ENCODE data around the gene TARM1.
"Not testable (repeated sequence)": the region's sequence is repeated elsewhere in the genome, so short reads cannot be mapped to it uniquely, and the experiment has no call there.

Gene TARM1

DNA sequence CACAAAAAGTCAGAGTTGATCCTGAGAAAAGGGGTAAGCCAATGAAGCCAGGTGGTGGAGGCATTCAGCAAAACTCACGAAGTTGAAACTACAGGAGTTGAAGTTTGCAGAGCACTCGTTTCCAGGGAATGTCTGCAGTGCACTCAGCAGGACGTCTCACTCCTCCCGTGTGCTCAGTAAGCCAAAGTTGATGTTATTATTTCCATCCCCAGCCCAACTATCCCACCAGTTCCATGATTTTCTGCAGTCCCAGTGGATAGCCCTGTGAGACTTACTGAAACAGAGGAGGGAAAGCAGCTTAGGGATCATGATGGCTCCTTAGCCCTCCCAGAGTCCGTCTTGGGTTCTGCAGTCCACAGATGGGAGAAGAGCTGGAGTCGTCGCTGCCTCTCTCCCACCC, at the start of gene TARM1:
Gene TARM1, minus strand, starts transcription at position 334 of the 400 bp plus-strand sequence. Its CDS starts 25 bp downstream, at position 309.
- DNase-seq: no peak

DNA sequence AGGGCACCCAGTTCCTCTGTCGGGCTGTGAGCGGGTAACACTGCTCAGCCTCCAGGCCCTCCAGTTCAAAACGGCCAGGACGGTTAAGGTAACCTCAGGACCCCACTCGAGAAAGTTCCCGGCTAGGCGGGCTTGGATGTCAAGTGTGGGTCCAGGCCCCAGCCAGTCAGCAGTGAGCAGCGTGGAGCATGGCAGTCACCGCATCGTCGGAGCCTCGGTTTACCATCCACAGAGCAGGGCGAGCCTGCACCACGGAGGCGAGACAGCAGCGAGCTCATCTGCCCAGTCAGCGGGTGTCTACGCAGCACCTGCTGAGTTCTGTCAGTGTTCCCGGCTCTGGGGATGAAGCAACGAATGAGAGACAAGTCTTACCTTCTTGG, 48.4 kb upstream of the TARM1 start:
- DNase-seq: no peak

DNA sequence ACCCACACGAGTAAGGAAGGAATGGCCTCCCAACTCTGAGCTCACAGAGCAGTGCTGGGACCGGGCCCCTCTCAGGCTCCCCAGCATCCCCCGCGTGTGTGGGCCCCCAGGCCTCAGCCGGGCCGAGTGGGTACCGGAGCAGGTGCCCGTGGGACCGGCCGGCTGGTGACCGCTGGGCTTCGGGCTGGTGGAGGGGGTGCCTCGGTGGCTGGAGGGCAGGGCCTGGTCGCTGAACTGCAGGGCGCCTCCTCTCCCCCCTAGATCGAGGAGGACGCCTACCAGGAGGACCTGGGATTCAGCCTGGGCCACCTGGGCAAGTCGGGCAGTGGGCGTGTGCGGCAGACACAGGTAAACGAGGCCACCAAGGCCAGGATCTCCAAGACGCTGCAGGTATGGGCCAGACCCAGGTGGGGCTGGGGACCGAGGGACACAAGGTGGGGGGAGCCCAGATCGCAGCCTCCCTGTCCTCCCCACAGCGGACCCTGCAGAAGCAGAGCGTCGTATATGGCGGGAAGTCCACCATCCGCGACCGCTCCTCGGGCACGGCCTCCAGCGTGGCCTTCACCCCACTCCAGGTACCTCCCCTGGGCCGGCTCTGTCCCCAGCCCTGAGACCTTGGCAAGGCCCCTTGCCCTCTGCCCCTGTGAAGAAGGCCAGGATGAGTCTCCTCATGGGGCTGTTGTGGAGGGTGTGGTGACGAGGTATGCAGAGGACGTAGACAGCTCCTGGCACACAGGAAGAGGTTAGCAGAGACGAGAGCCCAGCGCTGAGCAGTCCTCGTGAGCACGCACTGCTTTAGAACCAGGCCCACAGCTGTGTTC, 47.8 kb upstream of the TARM1 start:
- no peak for DNase-seq

DNA sequence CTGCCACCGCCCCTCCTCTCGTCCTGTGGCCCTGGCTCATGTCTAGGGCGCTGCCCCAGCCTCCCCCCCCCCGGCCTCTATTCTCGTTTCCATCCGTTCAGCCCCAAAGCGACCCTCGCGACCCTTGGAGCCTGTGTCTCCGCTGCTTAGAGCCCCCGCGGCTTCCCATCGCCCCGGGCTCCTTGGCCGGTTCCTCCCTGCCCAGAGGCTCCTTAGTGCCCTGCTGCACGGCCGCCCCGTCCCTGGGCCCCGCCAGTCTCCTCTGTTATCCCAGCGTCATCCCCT, 47.2 kb upstream of the TARM1 start:
- no peak for DNase-seq

DNA sequence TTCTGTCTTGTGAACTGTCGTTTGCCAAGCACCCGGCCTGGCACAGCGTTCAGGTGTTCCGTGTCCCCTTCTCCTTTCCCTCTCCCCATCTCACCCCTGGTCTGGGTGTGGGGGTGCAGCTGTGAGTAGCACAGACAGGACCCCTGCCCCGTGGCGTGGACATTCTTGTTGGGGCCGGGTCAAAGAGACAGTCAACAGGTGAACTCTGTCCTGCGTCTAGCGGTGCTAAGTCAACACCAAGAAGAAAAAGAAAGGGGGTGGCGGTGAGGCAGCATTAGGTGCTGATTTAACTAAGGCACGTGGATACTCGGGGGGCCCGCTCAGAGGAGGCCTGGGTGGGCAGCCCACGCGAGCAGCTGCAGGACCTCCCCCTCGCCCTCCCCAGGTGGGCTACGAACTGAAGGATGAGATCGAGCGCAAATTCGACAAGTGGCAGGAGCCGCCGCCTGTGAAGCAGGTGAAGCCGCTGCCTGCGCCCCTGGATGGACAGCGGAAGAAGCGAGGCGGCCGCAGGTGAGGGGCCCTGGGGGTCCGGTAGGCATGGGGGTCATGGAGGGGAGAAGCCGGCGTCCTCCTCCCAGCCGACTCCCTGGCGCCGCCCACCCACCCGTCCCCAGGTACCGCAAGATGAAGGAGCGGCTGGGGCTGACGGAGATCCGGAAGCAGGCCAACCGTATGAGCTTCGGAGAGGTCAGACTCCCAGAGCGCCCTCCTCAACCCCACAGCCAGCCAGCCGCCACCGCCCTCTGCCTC, 46.7 kb upstream of the TARM1 start:
- no peak for DNase-seq

DNA sequence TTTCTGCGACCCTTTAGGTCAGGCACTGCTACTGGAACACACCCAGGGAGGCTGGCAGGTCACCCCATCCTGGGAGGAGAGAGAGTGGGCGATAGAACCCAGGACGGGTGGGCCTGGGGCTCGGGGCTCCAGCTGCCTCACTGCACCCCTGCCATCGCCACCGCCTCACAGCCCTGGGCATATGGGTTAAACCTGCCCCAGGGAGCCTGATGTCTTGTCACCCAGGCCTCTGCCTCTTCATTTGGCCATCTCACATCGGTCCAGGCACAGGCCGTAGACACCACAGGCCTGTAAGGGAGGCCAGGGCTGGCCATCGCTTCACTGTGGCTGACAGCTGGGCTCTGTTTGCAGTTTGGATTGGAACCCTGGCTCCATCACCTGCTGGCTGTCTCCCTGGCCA, 44.5 kb upstream of the TARM1 start:
- no peak for DNase-seq

DNA sequence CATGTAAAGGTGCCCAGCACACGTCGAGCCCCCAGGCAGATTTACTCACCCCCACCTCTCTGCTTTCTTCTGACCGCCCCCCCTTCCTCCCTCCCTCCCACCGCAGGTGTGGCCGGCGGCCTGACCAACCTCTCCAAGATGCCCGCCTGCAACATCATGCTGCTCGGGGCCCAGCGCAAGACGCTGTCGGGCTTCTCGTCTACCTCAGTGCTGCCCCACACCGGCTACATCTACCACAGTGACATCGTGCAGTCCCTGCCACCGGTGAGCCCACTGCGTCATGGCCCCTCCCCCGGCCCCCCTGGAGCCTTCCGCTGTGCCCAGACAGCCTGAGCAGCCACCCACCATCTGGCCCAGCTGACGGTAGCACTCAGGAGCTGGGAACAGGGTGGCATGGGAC, 43.2 kb upstream of the TARM1 start:
- no peak for DNase-seq

DNA sequence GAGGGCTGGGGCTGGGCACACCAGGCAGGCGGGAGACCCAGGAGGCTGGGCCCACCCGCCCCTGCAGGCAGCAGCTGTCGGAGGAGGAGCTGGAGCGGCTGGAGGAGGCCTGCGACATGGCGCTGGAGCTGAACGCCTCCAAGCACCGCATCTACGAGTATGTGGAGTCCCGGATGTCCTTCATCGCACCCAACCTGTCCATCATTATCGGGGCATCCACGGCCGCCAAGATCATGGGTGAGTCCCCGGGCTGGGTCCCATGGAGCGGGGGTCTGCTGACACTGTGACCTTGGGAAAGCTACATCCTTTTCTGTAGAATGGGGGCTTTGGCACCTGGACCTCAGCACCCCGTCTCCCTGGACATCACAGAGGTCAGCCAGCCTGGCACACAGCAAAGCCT, 42.5 kb upstream of the TARM1 start:
- DNase-seq: no peak

DNA sequence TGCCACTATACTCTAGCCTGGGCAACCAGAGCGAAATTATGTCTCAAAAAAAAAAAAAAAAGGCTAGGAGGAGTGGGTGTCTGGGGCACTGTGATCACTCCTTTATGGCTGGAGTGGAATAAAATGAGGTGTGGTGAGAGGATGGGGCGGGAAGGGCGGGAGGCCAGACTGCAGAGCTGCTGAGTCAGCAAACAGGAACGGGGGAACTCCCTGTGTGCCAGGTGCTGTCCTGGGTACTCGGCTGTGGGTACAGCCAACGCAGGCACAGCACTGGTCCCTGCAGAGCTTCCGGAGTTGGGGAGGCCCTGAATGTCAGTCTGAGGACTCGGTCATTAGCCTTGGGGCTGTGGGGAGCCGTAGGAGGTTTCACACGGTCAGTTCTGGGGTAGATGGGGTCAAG, 40.1 kb upstream of the TARM1 start:
- no peak for DNase-seq

DNA sequence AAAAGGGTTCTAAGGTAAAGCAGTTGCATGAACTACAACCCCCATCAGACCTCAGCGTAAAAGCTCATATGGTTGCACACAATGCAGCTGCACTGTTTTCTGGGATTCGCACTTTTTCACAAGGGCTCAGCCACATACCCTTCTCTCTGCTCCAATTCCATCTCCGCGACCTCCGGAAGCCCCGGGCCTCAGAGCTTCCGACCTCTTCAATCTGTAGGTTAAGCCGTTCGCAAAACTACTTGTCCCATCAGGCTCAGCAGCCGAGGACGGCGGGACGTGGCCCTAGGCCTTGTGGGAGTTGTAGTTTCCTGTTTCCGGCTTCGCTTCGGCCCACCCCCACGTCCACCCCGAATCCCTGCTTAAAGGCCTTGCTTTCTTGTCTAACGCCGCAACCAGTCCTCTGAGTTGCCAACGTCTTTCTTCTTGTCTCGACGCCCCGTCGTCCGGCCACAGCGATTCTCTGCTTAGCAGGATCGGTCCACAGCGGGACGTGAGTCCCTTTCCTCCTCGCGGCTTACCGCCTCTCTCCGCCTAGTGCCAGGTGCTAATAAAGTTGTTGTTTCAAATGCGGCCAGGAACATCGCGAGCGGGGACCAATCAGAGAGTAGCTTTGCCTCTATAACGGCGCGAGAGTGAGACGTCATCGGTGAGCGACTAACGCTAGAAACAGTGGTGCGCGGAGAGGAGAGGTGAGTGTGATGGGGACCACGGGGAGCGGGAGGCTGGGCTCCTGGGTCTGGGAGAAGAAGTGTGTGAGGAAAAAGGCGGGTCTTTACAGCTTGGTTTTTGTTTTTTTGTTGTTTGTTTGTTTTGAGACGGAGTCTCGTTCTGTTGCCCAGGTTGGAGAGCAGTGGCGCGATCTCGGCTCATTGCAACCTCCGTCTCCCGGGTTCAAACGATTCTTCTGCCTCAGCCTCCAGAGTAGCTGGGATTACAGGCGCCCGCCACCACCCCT, 34.2 kb upstream of the TARM1 start, which contains the start of the genes PRPF31 and TFPT:
Gene PRPF31, plus strand, starts transcription at position 646 of the 955 bp plus-strand sequence. CDS start 2,525 bp downstream, outside the sequence.
Gene TFPT, minus strand, starts transcription at position 549 of the 955 bp plus-strand sequence. Its CDS starts 388 bp downstream, at position 161.
- peak; percentile 94 for DNase-seq

DNA sequence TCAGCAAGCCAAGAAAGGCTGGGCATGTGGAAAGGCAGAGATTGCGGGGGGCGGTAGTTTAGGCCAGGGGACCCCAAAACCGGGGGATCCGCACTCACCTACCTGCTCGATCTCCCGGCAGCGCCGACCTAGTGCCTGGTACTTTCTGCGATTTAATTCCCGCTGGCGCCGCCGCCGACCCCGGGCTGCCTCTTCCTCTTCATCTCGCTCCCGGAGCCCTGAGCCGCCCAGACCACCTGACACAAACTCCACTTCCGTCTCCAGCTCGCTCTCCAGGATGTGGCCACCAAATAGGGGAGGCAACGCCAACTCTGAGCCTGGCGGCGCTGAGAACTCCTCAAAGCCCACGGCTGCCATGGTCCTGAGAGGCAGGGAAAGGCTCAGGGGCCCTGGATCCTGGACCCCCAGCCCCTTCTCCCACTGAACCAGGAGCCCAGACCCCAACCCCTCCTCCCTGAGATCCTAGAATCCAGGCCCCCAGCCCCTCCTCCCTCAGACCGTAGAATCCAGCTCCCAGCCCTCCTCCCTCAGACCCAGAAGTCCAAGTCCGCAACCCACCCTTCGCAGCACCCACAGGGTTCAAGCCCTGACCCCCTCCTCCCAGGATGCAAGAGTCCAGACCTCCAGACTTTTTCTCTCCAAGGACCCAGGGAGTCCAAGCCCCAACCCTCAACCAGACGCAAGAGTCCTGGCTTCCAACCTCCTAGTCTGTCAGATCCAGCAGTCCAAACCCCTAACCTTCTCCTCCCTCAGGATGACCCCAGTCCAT, 33.4 kb upstream of the TARM1 start:
- DNase-seq: peak; percentile 21

DNA sequence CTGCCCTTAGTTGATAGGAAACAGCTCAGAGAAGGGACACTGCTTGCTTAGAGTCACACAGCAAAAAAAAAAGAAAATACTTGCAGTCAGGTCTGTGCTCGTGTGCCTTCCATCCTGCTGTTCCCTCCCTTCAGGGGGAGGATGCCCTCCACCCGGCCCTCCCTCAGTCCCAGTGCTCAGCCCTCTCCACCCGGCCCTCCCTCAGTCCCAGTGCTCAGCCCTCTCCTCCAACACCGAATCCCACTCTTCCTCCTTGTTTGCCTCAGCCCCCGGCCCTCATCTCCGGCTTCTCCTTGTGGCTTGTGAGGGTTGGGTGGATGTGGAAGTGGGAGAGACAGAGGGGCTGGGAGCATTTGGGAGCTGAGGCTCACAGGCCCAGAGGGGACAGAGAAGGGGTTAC, 28.5 kb upstream of the TARM1 start:
- DNase-seq: no peak

DNA sequence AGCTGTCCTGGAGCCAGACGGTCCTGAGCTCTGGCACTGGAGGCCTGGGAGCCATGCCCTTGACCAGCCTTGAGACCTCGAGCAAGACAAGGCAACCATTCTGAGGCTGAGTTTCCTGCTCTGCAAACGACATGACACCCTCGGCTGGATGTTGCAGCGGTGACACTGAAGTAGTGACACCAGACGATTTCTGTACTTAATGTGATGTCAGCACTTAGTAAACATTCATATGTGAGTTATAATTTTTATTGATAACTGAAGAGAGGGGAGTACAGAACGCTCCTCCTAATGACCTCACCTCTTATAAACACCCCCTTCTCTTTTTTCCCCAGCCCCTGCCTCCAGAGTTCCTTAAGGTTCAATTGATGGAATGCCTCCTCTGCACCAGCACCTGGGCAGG, 27.3 kb upstream of the TARM1 start:
- DNase-seq: no peak

DNA sequence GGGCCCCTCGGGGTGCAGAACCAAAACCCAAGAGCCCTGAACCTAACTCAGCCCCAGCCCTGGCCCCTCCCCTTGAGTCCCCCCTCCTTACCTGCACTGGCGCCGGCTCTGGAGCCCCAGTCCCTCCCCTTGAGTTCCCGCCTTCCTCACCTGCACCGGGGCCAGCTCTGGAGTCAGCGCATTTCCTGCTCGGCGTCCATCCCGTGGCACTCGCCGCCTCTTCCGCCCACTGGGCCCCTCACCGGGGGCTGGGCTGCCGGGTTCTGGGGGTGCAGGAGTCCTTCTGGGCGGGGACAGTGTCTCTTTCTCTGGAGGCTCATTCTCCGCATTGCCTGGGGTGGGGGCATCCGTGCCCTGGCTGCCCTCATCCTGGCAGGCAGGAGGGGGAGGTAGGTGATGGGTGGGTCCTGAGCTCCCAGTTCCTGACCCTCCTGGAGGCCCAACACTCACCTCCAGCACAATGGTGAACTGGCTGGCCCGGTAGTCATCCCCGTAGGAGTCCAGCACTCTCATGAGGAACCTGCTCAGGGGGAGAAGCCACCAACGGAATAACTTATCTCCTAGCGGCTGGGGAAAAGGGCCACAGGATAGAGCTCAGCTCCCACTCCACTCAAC, 26.8 kb upstream of the TARM1 start:
- no peak for DNase-seq

DNA sequence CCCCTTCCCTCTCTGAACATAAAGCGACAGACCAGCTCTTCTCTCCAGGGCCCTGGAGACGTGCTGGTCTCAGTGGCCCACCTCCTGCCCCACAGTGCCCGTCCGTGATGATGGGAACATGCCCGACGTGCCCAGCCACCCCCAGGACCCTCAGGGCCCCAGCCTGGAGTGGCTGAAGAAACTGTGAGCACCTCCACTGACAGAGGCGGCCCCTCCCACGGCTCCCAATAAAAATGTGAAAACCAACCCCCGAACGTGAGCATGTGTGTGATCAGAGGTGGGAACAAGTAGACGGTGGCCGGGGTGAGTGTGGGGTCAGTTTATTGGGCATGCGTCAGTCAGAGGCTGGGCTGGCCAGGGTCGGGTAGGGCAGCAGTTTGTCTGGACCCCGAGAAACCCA, 25.6 kb upstream of the TARM1 start:
- no peak for DNase-seq

DNA sequence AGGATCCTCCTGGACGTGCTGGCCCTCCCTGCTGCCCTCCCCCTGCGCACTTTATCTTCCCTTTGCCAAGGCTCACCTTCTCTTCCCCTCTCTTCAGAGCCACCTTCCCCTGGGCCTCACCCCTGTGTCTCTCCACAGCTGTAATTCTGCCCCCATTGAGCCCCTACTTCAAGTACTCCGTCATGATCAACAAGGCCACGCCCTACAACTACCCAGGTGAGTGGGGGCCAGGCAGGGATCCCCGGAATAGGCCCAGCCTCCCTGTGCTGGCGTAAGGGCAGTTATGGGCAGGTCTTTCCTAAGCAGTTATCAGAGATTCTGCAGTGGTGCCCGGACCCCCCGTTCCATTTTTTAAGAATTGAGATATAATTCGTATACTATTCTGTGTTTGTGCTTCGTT, 24.6 kb upstream of the TARM1 start:
- DNase-seq: no peak

DNA sequence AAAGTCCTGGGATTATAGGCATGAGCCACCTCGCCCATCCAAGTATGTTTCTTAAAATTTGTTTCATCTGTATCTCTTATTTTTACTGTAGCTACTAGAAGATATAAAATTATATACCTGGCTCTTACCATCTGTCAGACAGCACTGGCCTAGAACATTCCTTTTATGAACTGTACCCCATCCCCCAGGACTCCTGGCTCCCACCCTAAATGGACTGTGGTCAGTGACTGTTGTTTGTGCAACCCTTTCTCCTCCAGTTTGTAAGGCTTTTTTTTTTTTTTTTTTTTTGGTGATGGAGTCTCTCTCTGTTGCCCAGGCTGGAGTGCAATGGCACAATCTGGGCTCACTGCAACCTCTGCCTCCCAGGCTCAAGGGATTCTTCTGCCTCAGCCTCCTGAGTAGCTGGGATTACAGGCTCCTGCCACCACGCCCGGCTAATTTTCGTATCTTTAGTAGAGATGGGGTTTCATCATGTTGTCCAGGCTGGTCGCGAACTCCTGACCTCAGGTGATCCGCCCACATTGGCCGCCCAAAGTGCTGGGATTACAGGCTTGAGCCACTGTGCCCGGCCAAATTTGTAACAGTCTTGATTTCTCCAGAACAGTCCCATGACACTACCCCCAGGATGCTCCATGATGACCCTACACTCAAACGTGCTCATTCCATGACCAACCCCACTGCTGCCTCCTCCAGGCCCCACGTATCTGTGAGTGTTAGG, 24.0 kb upstream of the TARM1 start:
- no peak for DNase-seq

DNA sequence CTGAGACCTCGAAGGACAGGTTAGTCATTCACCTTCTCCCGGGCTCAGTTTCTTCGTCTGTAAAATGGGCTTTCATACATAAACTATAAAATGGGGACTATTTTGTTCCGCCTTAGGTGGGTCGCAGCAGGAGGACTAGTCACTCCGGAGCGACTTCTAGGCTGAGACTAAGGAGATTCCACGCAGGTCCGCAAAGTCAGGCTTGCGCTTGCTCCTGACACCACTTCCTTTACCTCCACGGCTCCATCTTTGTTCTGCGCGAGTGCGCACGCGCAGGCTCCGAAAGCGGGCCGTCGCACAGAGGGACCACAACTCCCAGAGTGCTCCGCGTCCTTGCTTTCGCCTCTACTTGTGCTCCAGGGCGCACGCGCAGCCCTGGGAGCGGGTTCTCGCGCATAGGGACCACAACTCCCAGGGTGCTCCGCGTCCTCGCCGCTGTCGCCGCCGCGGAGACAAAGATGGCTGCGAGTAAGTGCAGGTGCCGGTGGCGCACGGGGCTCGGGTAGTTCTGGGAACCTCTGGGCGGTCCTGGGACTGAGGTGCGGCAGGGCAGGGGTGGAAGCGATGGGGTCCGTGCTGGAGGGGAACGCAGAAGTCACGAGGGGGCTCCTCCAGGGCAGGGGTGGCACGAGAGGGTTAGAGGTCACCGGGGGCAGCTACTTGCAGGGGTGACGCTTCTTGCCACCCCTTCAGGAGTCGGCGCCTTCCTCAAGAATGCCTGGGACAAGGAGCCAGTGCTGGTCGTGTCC, 21.4 kb upstream of the TARM1 start, which contains the start of gene NDUFA3:
Gene NDUFA3, plus strand, starts transcription at position 435 of the 749 bp plus-strand sequence. Its CDS starts 24 bp downstream, at position 459.
- peak; percentile 94 for DNase-seq

DNA sequence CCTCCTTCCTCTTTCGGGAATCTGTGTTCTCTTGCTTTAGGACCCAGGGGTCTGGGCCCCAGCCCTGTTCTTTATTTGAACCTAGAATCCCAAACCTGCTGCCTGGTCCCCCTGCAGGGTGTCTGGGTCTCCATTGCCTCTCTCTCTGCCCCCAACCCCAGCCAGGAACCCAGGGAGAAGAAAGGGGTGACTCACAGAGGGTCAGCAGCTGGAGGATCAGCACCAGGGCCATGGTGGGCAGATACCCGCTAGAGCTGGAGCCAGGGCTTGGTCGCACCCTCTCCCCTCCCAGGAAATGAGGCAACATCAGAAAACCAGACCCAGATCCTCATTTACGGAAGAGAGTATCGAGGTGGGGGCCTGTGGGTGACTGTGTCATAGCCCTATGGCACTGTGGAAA, 19.4 kb upstream of the TARM1 start, which contains the start of gene OSCAR:
Gene OSCAR, minus strand, starts transcription at position 243 of the 400 bp plus-strand sequence. Its CDS starts 11 bp downstream, at position 232.
- no peak for DNase-seq

DNA sequence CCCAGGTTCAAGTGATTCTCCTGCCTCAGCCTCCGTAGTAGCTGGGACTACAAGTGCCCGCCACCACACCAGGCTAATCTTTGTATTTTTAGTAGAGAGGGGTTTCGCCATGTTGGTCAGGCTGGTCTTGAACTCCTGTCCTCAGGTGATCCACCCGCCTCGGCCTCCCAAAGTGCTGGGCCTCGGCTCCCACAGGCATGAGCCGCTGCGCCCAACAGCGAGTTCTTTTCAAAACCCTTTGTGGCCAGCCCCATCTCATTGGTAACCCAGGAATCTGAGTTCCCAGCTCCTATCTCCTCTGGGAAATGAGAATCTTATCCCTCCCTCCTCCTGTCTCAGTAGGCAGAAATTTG, 18.7 kb upstream of the TARM1 start:
- not testable (repeated sequence) for DNase-seq

Measured in NCI-H2107 (cell line).